Measurements from ENCODE around the gene SAP25.

SAP25 gene

GRCh38 chr7:100604028-100604975, 30.6 kb upstream of the SAP25 start:
- DNase-seq, result peak; percentile 74 to 83

GRCh38 chr7:100603726-100604027, 30.0 kb upstream of the SAP25 start:
- TF ChIP-seq GATA1 (IDR thresholded peaks at IDR 0.05; ENCODE audit: low read depth, low read length) (no peak), POLR2A (IDR thresholded peaks at IDR 0.05; ENCODE audit: low read length) (no peak)
- no peak for DNase-seq

More at GRCh38 chr7:100604028-100604975, 30.6 kb upstream of the SAP25 start:
- TF ChIP-seq POLR2A (IDR thresholded peaks at IDR 0.05; ENCODE audit: low read length), result no peak

GRCh38 chr7:100602889-100603725, 29.4 kb upstream of the SAP25 start:
- TF ChIP-seq POLR2A (IDR thresholded peaks at IDR 0.05; ENCODE audit: low read length) (no peak), GATA1 (IDR thresholded peaks at IDR 0.05; ENCODE audit: low read depth, low read length) (no peak)
- DNase-seq, result no peak

- no peak for DNase-seq
- TF ChIP-seq POLR2A (IDR thresholded peaks at IDR 0.05; ENCODE audit: low read length) (no peak), GATA1 (IDR thresholded peaks at IDR 0.05; ENCODE audit: low read depth, low read length) (no peak)
These were observed 27.0 kb upstream of the SAP25 start for GRCh38 chr7:100600730-100601038.

GRCh38 chr7:100599911-100600729, 26.4 kb upstream of the SAP25 start:
- no peak for TF ChIP-seq POLR2A (IDR thresholded peaks at IDR 0.05; ENCODE audit: low read length)
- no peak for TF ChIP-seq GATA1 (IDR thresholded peaks at IDR 0.05; ENCODE audit: low read depth, low read length)
- no peak for DNase-seq

- TF ChIP-seq POLR2A (IDR thresholded peaks at IDR 0.05; ENCODE audit: low read length) (no peak), GATA1 (IDR thresholded peaks at IDR 0.05; ENCODE audit: low read depth, low read length) (no peak)
- DNase-seq, result no peak
These were observed 24.7 kb upstream of the SAP25 start for GRCh38 chr7:100598425-100598824.

GRCh38 chr7:100595188-100595587, 21.5 kb upstream of the SAP25 start:
- TF ChIP-seq POLR2A (IDR thresholded peaks at IDR 0.05; ENCODE audit: low read length), result no peak
- TF ChIP-seq GATA1 (IDR thresholded peaks at IDR 0.05; ENCODE audit: low read depth, low read length), result no peak
- no peak for DNase-seq

- no peak for DNase-seq
- no peak for TF ChIP-seq POLR2A (IDR thresholded peaks at IDR 0.05; ENCODE audit: low read length)
- TF ChIP-seq GATA1 (IDR thresholded peaks at IDR 0.05; ENCODE audit: low read depth, low read length), result no peak
These were observed 17.9 kb upstream of the SAP25 start for GRCh38 chr7:100591596-100591995.

- TF ChIP-seq POLR2A (IDR thresholded peaks at IDR 0.05; ENCODE audit: low read length) (no peak), GATA1 (IDR thresholded peaks at IDR 0.05; ENCODE audit: low read depth, low read length) (no peak)
- DNase-seq, result no peak
These were observed 16.5 kb upstream of the SAP25 start for GRCh38 chr7:100590077-100590737.

- no peak for DNase-seq
- TF ChIP-seq POLR2A (IDR thresholded peaks at IDR 0.05; ENCODE audit: low read length) (no peak), GATA1 (IDR thresholded peaks at IDR 0.05; ENCODE audit: low read depth, low read length) (no peak)
These were observed 15.7 kb upstream of the SAP25 start for GRCh38 chr7:100589341-100589947.

GRCh38 chr7:100588438-100588837, 14.7 kb upstream of the SAP25 start:
- peak; percentile 47 to 58 for DNase-seq
- TF ChIP-seq POLR2A (IDR thresholded peaks at IDR 0.05; ENCODE audit: low read length), result no peak
- no peak for TF ChIP-seq GATA1 (IDR thresholded peaks at IDR 0.05; ENCODE audit: low read depth, low read length)

GRCh38 chr7:100586266-100587025, 12.7 kb upstream of the SAP25 start, which contains the start of gene FBXO24:
Gene FBXO24, plus strand, starts transcription at chr7:100586328. Its CDS starts 298 bp downstream, at chr7:100586626.
- peak; percentile 89 for TF ChIP-seq POLR2A (IDR thresholded peaks at IDR 0.05; ENCODE audit: low read length)
- TF ChIP-seq GATA1 (IDR thresholded peaks at IDR 0.05; ENCODE audit: low read depth, low read length), result no peak
- peak; percentile 100 for DNase-seq

All from erythroblast (primary cell).